Astrocyte (in vitro differentiated cells and primary cell): Measurements from ENCODE around the gene FAM98B. TPM values are rescaled to one million over a fixed set of nuclear protein-coding genes. Genes with fewer than 3 reads are reported as not detected.

Experiments used
- DNase-seq: peaks from one replicate; pipeline ENCODE4 v3.0.0-alpha.2; 2010; ENCODE audit warnings: low read depth
- FAIRE-seq: peaks from 2 replicates; lab custom pipeline; 2011; peaks lifted over from hg19 to GRCh38; lab: Jason Lieb, UNC
- H2AFZ ChIP-seq: 2 replicates; pipeline ENCODE4 v1.6.0; 2012; ENCODE audit warnings: low read depth, low read length, inconsistent platforms
- H3K27ac ChIP-seq: 2 replicates; pipeline ENCODE4 v1.5.1; 2011; ENCODE audit warnings: low read depth, low read length, inconsistent platforms
- H3K27me3 ChIP-seq: 2 replicates; pipeline ENCODE4 v1.6.0; 2011; ENCODE audit warnings: low read length, inconsistent platforms; ENCODE audit not compliant: insufficient read depth
- H3K36me3 ChIP-seq: 2 replicates; pipeline ENCODE4 v1.5.1; 2011; ENCODE audit warnings: low read length, inconsistent platforms; ENCODE audit not compliant: insufficient read depth
- H3K4me1 ChIP-seq: 2 replicates; pipeline ENCODE4 v1.5.1; 2011; ENCODE audit warnings: low read length, inconsistent platforms; ENCODE audit not compliant: insufficient read depth
- H3K4me2 ChIP-seq: 2 replicates; pipeline ENCODE4 v1.6.0; 2012; ENCODE audit warnings: low read length, inconsistent platforms
- H3K4me3 ChIP-seq: 2 replicates; pipeline ENCODE4 v1.5.1; 2011; ENCODE audit warnings: low read depth, mild to moderate bottlenecking, low read length, inconsistent platforms; ENCODE audit not compliant: insufficient read depth
- H3K79me2 ChIP-seq: 2 replicates; pipeline ENCODE4 v1.6.0; 2012; ENCODE audit warnings: mild to moderate bottlenecking, low read length, inconsistent platforms; ENCODE audit not compliant: insufficient read depth
- H3K9ac ChIP-seq: 2 replicates; pipeline ENCODE4 v1.6.0; 2012; ENCODE audit warnings: mild to moderate bottlenecking, low read length, inconsistent platforms
- H3K9me3 ChIP-seq: 2 replicates; pipeline ENCODE4 v1.5.1; 2012; ENCODE audit warnings: low read depth, mild to moderate bottlenecking, low read length, inconsistent platforms; ENCODE audit not compliant: insufficient read depth
- H4K20me1 ChIP-seq: 2 replicates; pipeline ENCODE4 v1.6.0; 2012; ENCODE audit warnings: low read length, inconsistent platforms; ENCODE audit not compliant: insufficient read depth
- H3K27ac Mint-ChIP-seq: one replicate; pipeline ENCODE4 v1.8.0; 2021; ENCODE audit warnings: mild to moderate bottlenecking, mixed read lengths; ENCODE audit not compliant: unreplicated experiment
- H3K27me3 Mint-ChIP-seq: one replicate; pipeline ENCODE4 v1.8.0; 2021; ENCODE audit warnings: low read depth, mixed read lengths; ENCODE audit not compliant: unreplicated experiment
- H3K36me3 Mint-ChIP-seq: one replicate; pipeline ENCODE4 v1.8.0; 2021; ENCODE audit warnings: low read depth, mixed read lengths; ENCODE audit not compliant: unreplicated experiment
- H3K4me1 Mint-ChIP-seq: one replicate; pipeline ENCODE4 v1.8.0; 2021; ENCODE audit warnings: low read depth, mixed read lengths; ENCODE audit not compliant: unreplicated experiment
- H3K4me3 Mint-ChIP-seq: one replicate; pipeline ENCODE4 v1.8.0; 2021; ENCODE audit warnings: mild to moderate bottlenecking, moderate library complexity, mixed read lengths; ENCODE audit not compliant: unreplicated experiment
- H3K9me3 Mint-ChIP-seq: one replicate; pipeline ENCODE4 v1.8.0; 2021; ENCODE audit warnings: mild to moderate bottlenecking, mixed read lengths; ENCODE audit not compliant: unreplicated experiment
- EZH2 ChIP-seq: IDR thresholded peaks from 2 replicates; pipeline ENCODE4 v1.6.1; 2012; ENCODE audit warnings: mild to moderate bottlenecking, low read length, inconsistent platforms; ENCODE audit not compliant: insufficient read depth
- total RNA-seq: library from RNA; stranded (reverse); gene quantifications from 2 replicates; pipeline ENCODE4 v1.2.1, GENCODE V29; 2021
- TF ChIP-seq, protein P1 (sequence below): IDR thresholded peaks from 2 replicates; pipeline ENCODE4 v1.5.1; 2011; ENCODE audit warnings: low read depth, mild to moderate bottlenecking, inconsistent platforms, low read length, moderate library complexity; ENCODE audit not compliant: insufficient read depth

FAM98B gene
- total RNA-seq, 1 donor from 2014 or later: 21.6 TPM

DNA sequence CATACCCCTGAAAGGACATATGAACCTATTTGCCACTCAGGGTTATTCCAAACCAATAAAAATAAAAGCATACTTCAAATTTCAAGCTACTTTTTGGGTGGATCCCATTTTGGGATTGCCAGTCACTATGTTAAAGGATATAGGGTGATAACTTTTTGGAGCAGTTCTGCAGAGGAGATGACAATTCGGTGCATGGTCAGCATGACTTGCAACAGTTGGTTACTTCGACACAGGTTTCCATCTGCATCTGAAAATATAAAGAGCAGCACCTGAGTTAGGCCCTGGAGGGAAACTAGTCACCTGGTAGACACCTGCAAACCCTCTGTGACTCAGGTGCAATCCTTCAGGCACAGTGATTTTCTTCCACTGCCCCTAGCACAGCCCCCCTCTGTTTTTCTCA, 72.2 kb downstream of the FAM98B start:
- Mint-ChIP-seq H3K27me3 (peaks cover 6% of the 10 kb centered on the region), H3K36me3 (no peaks in the 10 kb centered on the region), H3K27ac (no peak overlapping the region), H3K9me3 (peaks cover 4% of the 10 kb centered on the region), H3K4me1 (peaks cover 7% of the 10 kb centered on the region), H3K4me3 (no peak overlapping the region)
- FAIRE-seq: no peak
- H3K79me2 ChIP-seq: no peaks in the 10 kb centered on the region
- no peak for DNase-seq
- H4K20me1 ChIP-seq: no peaks in the 10 kb centered on the region
- H3K4me2 ChIP-seq: no peak overlapping the region
- peaks cover 3% of the 10 kb centered on the region for H3K4me1 ChIP-seq
- H3K27ac ChIP-seq: no peak overlapping the region
- TF ChIP-seq, protein P1, sequence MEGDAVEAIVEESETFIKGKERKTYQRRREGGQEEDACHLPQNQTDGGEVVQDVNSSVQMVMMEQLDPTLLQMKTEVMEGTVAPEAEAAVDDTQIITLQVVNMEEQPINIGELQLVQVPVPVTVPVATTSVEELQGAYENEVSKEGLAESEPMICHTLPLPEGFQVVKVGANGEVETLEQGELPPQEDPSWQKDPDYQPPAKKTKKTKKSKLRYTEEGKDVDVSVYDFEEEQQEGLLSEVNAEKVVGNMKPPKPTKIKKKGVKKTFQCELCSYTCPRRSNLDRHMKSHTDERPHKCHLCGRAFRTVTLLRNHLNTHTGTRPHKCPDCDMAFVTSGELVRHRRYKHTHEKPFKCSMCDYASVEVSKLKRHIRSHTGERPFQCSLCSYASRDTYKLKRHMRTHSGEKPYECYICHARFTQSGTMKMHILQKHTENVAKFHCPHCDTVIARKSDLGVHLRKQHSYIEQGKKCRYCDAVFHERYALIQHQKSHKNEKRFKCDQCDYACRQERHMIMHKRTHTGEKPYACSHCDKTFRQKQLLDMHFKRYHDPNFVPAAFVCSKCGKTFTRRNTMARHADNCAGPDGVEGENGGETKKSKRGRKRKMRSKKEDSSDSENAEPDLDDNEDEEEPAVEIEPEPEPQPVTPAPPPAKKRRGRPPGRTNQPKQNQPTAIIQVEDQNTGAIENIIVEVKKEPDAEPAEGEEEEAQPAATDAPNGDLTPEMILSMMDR: no peak
- no peak for TF ChIP-seq EZH2
- H3K9me3 ChIP-seq: no peaks in the 10 kb centered on the region
- no peaks in the 10 kb centered on the region for H3K27me3 ChIP-seq
- H2AFZ ChIP-seq: no peak overlapping the region
- H3K4me3 ChIP-seq: no peak overlapping the region
- H3K9ac ChIP-seq: no peak overlapping the region
- no peaks in the 10 kb centered on the region for H3K36me3 ChIP-seq

- no peak overlapping the region for H3K4me2 ChIP-seq
- peak; percentile 58 for FAIRE-seq
Measured at GRCh38 chr15:38528294-38528693, 74.4 kb downstream of the FAM98B start.

GRCh38 chr15:38530113-38530512, 76.2 kb downstream of the FAM98B start:
- no peak overlapping the region for H3K27ac Mint-ChIP-seq
- Histone ChIP-seq H3K9me3 (no peaks in the 10 kb centered on the region), H3K36me3 (no peaks in the 10 kb centered on the region), H3K79me2 (no peaks in the 10 kb centered on the region), H3K4me3 (no peak overlapping the region), H2AFZ (no peak overlapping the region), H4K20me1 (no peaks in the 10 kb centered on the region), H3K9ac (no peak overlapping the region), H3K27ac (no peak overlapping the region), H3K4me2 (no peak overlapping the region), H3K27me3 (no peaks in the 10 kb centered on the region), H3K4me1 (peaks cover 3% of the 10 kb centered on the region)
- no peak overlapping the region for H3K4me3 Mint-ChIP-seq
- no peaks in the 10 kb centered on the region for H3K9me3 Mint-ChIP-seq
- TF ChIP-seq, protein P1: no peak
- TF ChIP-seq EZH2: no peak
- peaks cover 2% of the 10 kb centered on the region for H3K27me3 Mint-ChIP-seq
- DNase-seq (no peak), FAIRE-seq (no peak)
- H3K4me1 Mint-ChIP-seq: peaks cover 16% of the 10 kb centered on the region
- no peaks in the 10 kb centered on the region for H3K36me3 Mint-ChIP-seq

More at GRCh38 chr15:38528294-38528693, 74.4 kb downstream of the FAM98B start:
- Histone ChIP-seq H3K27ac (no peak overlapping the region), H2AFZ (no peak overlapping the region), H3K4me1 (peaks cover 3% of the 10 kb centered on the region), H4K20me1 (no peaks in the 10 kb centered on the region), H3K36me3 (no peaks in the 10 kb centered on the region), H3K79me2 (no peaks in the 10 kb centered on the region), H3K4me3 (no peak overlapping the region), H3K27me3 (no peaks in the 10 kb centered on the region), H3K9me3 (no peaks in the 10 kb centered on the region), H3K9ac (no peak overlapping the region)
- peaks cover 6% of the 10 kb centered on the region for H3K27me3 Mint-ChIP-seq
- peaks cover 16% of the 10 kb centered on the region for H3K4me1 Mint-ChIP-seq
- H3K4me3 Mint-ChIP-seq: no peak overlapping the region
- no peak overlapping the region for H3K27ac Mint-ChIP-seq
- H3K36me3 Mint-ChIP-seq: no peaks in the 10 kb centered on the region
- H3K9me3 Mint-ChIP-seq: peaks cover 4% of the 10 kb centered on the region
- no peak for TF ChIP-seq EZH2
- TF ChIP-seq, protein P1: no peak
- peak; percentile 84 for DNase-seq
